ENCODE results near the gene TSEN2.

GRCh38 chr3:12579456-12579855, 95.2 kb downstream of the TSEN2 start:
- TF ChIP-seq CTCF (IDR thresholded peaks at IDR 0.05) (no peak), POLR2A (IDR thresholded peaks at IDR 0.05) (no peak)
